ENCODE data around the gene SLC39A6. TPM values are rescaled to one million over a fixed set of nuclear protein-coding genes. Genes with fewer than 3 reads are reported as not detected.
A peak's percentile ranks its signal among the peaks of the same experiment; 100 is the strongest.

The SLC39A6 gene
- total and polyA plus RNA-seq, 2 of the 13 experiments (the other 11 are each of a cell fraction or from before 2014, with no cell fraction given), result 41.7 to 59.2 TPM

DNA sequence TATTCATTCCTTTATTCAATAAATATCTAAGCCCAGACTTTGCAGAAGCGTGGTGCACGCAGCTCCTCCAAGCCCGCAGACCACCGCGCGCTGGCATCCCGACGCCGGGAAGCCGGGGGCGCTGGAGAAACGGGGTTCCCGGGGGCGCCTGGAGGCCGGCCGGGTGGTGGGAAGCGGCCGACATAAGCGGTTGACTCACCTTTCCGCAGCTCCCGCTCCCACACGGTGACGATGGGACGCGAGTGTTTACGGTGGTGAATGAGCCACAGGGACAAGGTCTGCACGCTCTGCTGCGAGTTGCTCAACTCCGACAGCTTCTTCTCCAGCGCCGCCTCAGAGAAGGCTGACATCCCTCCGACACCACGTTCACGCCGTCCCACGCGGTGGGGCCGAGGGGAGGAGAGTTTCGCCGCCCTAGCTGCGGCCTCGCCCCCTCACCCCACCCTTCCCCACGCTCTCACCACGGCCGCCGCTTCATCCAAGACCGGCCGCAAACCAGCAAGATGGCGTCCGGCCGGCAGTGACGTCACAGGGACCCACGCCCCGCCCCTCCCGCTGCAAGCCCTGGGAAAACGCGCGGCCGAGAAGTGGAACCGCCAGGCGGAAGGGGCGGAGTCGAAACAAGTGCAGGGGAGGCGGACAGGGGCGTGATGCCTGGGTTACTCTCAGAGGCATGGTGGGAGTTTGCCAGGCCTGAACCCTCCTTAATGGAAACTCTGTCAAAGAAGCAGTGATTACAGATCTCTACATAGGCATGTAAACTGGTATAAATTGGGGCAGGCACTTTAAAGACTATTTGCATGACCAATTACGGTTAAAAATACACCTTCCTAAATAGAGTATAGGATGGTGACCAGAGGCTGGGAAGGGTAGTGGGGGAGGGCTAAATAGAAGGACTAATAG lies 61.8 kb downstream of the SLC39A6 start, which contains the start of gene RPRD1A (continued):
- TF ChIP-seq HIVEP1 (CRISPR knock-in tag; IDR thresholded peaks at IDR 0.05), result 0 out of 2 replicates have a peak, but pooled peaks have one; percentile 41
- TF ChIP-seq, protein P1, sequence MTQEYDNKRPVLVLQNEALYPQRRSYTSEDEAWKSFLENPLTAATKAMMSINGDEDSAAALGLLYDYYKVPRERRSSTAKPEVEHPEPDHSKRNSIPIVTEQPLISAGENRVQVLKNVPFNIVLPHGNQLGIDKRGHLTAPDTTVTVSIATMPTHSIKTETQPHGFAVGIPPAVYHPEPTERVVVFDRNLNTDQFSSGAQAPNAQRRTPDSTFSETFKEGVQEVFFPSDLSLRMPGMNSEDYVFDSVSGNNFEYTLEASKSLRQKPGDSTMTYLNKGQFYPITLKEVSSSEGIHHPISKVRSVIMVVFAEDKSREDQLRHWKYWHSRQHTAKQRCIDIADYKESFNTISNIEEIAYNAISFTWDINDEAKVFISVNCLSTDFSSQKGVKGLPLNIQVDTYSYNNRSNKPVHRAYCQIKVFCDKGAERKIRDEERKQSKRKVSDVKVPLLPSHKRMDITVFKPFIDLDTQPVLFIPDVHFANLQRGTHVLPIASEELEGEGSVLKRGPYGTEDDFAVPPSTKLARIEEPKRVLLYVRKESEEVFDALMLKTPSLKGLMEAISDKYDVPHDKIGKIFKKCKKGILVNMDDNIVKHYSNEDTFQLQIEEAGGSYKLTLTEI (CRISPR knock-in tag; conservative IDR thresholded peaks at IDR 0.05), result no peak
- TF ChIP-seq CBX5 (CRISPR knock-in tag; IDR thresholded peaks at IDR 0.05; ENCODE audit: borderline replicate concordance), result no peak; the same call in 1 of the 2 replicates
- no peak for TF ChIP-seq SMARCC2 (IDR thresholded peaks at IDR 0.05)
- no peak for TF ChIP-seq PHB2 (IDR thresholded peaks at IDR 0.05; ENCODE audit: partially characterized antibody)
- TF ChIP-seq, protein P2, sequence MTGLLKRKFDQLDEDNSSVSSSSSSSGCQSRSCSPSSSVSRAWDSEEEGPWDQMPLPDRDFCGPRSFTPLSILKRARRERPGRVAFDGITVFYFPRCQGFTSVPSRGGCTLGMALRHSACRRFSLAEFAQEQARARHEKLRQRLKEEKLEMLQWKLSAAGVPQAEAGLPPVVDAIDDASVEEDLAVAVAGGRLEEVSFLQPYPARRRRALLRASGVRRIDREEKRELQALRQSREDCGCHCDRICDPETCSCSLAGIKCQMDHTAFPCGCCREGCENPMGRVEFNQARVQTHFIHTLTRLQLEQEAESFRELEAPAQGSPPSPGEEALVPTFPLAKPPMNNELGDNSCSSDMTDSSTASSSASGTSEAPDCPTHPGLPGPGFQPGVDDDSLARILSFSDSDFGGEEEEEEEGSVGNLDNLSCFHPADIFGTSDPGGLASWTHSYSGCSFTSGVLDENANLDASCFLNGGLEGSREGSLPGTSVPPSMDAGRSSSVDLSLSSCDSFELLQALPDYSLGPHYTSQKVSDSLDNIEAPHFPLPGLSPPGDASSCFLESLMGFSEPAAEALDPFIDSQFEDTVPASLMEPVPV (CRISPR knock-in tag; IDR thresholded peaks at IDR 0.05), result no peak; the same call in 1 of the 2 replicates
- 0 out of 2 replicates have a peak, but pooled peaks have one; percentile 55 for TF ChIP-seq ISL2 (CRISPR knock-in tag; IDR thresholded peaks at IDR 0.05)
- TF ChIP-seq ZBTB21 (CRISPR knock-in tag; IDR thresholded peaks at IDR 0.05), result peak; percentile 66
- peak; percentile 90 for TF ChIP-seq POLR2AphosphoS5 (IDR thresholded peaks at IDR 0.05; ENCODE audit: low read depth, low read length)
- TF ChIP-seq NFRKB (IDR thresholded peaks at IDR 0.05), result peak; percentile 50; the same call in 1 of the 2 replicates
- TF ChIP-seq, protein P3, sequence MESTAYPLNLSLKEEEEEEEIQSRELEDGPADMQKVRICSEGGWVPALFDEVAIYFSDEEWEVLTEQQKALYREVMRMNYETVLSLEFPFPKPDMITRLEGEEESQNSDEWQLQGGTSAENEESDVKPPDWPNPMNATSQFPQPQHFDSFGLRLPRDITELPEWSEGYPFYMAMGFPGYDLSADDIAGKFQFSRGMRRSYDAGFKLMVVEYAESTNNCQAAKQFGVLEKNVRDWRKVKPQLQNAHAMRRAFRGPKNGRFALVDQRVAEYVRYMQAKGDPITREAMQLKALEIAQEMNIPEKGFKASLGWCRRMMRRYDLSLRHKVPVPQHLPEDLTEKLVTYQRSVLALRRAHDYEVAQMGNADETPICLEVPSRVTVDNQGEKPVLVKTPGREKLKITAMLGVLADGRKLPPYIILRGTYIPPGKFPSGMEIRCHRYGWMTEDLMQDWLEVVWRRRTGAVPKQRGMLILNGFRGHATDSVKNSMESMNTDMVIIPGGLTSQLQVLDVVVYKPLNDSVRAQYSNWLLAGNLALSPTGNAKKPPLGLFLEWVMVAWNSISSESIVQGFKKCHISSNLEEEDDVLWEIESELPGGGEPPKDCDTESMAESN (CRISPR knock-in tag; conservative IDR thresholded peaks at IDR 0.05), result 0 out of 2 replicates have a peak, but pooled peaks have one; percentile 59
- no peak; the same call in 1 of the 2 replicates for TF ChIP-seq SATB2 (CRISPR knock-in tag; IDR thresholded peaks at IDR 0.05)
- no peak for TF ChIP-seq ATM (IDR thresholded peaks at IDR 0.05; ENCODE audit: borderline replicate concordance)
- TF ChIP-seq, protein P4, sequence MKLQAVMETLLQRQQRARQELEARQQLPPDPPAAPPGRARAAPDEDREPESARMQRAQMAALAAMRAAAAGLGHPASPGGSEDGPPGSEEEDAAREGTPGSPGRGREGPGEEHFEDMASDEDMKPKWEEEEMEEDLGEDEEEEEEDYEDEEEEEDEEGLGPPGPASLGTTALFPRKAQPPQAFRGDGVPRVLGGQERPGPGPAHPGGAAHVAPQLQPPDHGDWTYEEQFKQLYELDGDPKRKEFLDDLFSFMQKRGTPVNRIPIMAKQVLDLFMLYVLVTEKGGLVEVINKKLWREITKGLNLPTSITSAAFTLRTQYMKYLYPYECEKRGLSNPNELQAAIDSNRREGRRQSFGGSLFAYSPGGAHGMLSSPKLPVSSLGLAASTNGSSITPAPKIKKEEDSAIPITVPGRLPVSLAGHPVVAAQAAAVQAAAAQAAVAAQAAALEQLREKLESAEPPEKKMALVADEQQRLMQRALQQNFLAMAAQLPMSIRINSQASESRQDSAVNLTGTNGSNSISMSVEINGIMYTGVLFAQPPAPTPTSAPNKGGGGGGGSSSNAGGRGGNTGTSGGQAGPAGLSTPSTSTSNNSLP (IDR thresholded peaks at IDR 0.05; ENCODE audit: low read depth, low read length), result no peak; the same call in 1 of the 2 replicates
- TF ChIP-seq ZNF251 (CRISPR knock-in tag; IDR thresholded peaks at IDR 0.05), result no peak
- peak; percentile 80 for TF ChIP-seq SALL2 (CRISPR knock-in tag; IDR thresholded peaks at IDR 0.05)
- TF ChIP-seq ZNF329 (CRISPR knock-in tag; IDR thresholded peaks at IDR 0.05; ENCODE audit: low read depth), result peak; percentile 69; the same call in 1 of the 2 replicates
- TF ChIP-seq AGO2 (optimal IDR thresholded peaks at IDR 0.05; ENCODE audit: low read depth, low read length), result peak; percentile 80
- TF ChIP-seq MBD4 (IDR thresholded peaks at IDR 0.05; ENCODE audit: borderline replicate concordance, low read length), result no peak
- TF ChIP-seq, protein P5, sequence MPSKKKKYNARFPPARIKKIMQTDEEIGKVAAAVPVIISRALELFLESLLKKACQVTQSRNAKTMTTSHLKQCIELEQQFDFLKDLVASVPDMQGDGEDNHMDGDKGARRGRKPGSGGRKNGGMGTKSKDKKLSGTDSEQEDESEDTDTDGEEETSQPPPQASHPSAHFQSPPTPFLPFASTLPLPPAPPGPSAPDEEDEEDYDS (CRISPR knock-in tag; IDR thresholded peaks at IDR 0.05), result peak; percentile 84
- TF ChIP-seq RAD51 (IDR thresholded peaks at IDR 0.05; ENCODE audit: borderline replicate concordance), result no peak
- no peak for TF ChIP-seq ZNF232 (CRISPR knock-in tag; IDR thresholded peaks at IDR 0.05; ENCODE audit: borderline replicate concordance)
- TF ChIP-seq SP140L (CRISPR knock-in tag; IDR thresholded peaks at IDR 0.05; ENCODE audit: borderline replicate concordance), result no peak
